ENCODE data around the gene AOPEP.

Gene AOPEP

GRCh38 chr9:95058121-95058785, 331.8 kb downstream of the AOPEP start:
- DNase-seq (ENCODE audit: low read depth, low spot score), result no peak

- DNase-seq (ENCODE audit: low read depth, low spot score), result no peak
These were observed 332.4 kb downstream of the AOPEP start for GRCh38 chr9:95058795-95059386.

GRCh38 chr9:95060234-95060633, 333.7 kb downstream of the AOPEP start:
- no peak for DNase-seq (ENCODE audit: low read depth, low spot score)

GRCh38 chr9:95060916-95061315, 334.4 kb downstream of the AOPEP start:
- DNase-seq (ENCODE audit: low read depth, low spot score), result no peak

- no peak for DNase-seq (ENCODE audit: low read depth, low spot score)
These were observed 335.6 kb downstream of the AOPEP start for GRCh38 chr9:95061916-95062595.

- DNase-seq (ENCODE audit: low read depth, low spot score), result no peak
These were observed 336.1 kb downstream of the AOPEP start for GRCh38 chr9:95062596-95063065.

- no peak for DNase-seq (ENCODE audit: low read depth, low spot score)
These were observed 336.8 kb downstream of the AOPEP start for GRCh38 chr9:95063300-95063699.

GRCh38 chr9:95065224-95065623, 338.7 kb downstream of the AOPEP start:
- DNase-seq (ENCODE audit: low read depth, low spot score), result no peak

- no peak for DNase-seq (ENCODE audit: low read depth, low spot score)
These were observed 340.6 kb downstream of the AOPEP start for GRCh38 chr9:95067057-95067456.

GRCh38 chr9:95067897-95068296, 341.4 kb downstream of the AOPEP start:
- DNase-seq (ENCODE audit: low read depth, low spot score), result no peak

GRCh38 chr9:95070549-95071021, 344.1 kb downstream of the AOPEP start:
- no peak for DNase-seq (ENCODE audit: low read depth, low spot score)

- DNase-seq (ENCODE audit: low read depth, low spot score), result no peak
These were observed 345.0 kb downstream of the AOPEP start for GRCh38 chr9:95071450-95071849.

- DNase-seq (ENCODE audit: low read depth, low spot score), result no peak
These were observed 345.4 kb downstream of the AOPEP start for GRCh38 chr9:95071925-95072324.

- DNase-seq (ENCODE audit: low read depth, low spot score), result no peak
These were observed 346.6 kb downstream of the AOPEP start for GRCh38 chr9:95073042-95073607.

- no peak for DNase-seq (ENCODE audit: low read depth, low spot score)
These were observed 347.4 kb downstream of the AOPEP start for GRCh38 chr9:95073918-95074317.

GRCh38 chr9:95074632-95075031, 348.1 kb downstream of the AOPEP start:
- no peak for DNase-seq (ENCODE audit: low read depth, low spot score)

- DNase-seq (ENCODE audit: low read depth, low spot score), result no peak
These were observed 349.2 kb downstream of the AOPEP start for GRCh38 chr9:95075700-95076099.

- DNase-seq (ENCODE audit: low read depth, low spot score), result no peak
These were observed 350.2 kb downstream of the AOPEP start for GRCh38 chr9:95076696-95077052.

GRCh38 chr9:95077053-95077765, 350.7 kb downstream of the AOPEP start:
- no peak for DNase-seq (ENCODE audit: low read depth, low spot score)

- DNase-seq (ENCODE audit: low read depth, low spot score), result no peak
These were observed 351.4 kb downstream of the AOPEP start for GRCh38 chr9:95077766-95078370.

- no peak for DNase-seq (ENCODE audit: low read depth, low spot score)
These were observed 352.0 kb downstream of the AOPEP start for GRCh38 chr9:95078511-95078910.

All from smooth muscle cell of the brain vasculature (primary cell).